Activated CD4-positive, alpha-beta T cell treated with anti-CD3 and anti-CD28 coated beads, Interleukin-2, amount 10 ng/mL, durations not matched to agents 24 days and 14 days (primary cell): ENCODE results near the gene KCNJ6. TPM values are rescaled to one million over a fixed set of nuclear protein-coding genes. Genes with fewer than 3 reads are reported as not detected.

Source experiments
- DNase-seq: peaks from one replicate; pipeline ENCODE4 v3.0.0; 2022
- H3K27ac Mint-ChIP-seq: one replicate; pipeline ENCODE4 v1.8.0; 2022; ENCODE audit warnings: mild to moderate bottlenecking, mixed read lengths
- H3K27me3 Mint-ChIP-seq: one replicate; pipeline ENCODE4 v1.8.0; 2022; ENCODE audit warnings: mixed read lengths
- H3K36me3 Mint-ChIP-seq: one replicate; pipeline ENCODE4 v1.8.0; 2022; ENCODE audit warnings: low read depth, mild to moderate bottlenecking, mixed read lengths
- H3K4me1 Mint-ChIP-seq: one replicate; pipeline ENCODE4 v1.8.0; 2021; ENCODE audit warnings: mixed read lengths
- H3K4me3 Mint-ChIP-seq: one replicate; pipeline ENCODE4 v1.8.0; 2022; ENCODE audit warnings: mild to moderate bottlenecking, moderate library complexity, mixed read lengths
- H3K9me3 Mint-ChIP-seq: one replicate; pipeline ENCODE4 v1.8.0; 2021; ENCODE audit warnings: mixed read lengths
- intact Hi-C: fragments of 100-400 bp; cut with micrococcal nuclease; formaldehyde crosslinking; loops from one replicate; pipeline ENCODE4 v1.15.1; 2023
- total RNA-seq: library from RNA; stranded (reverse); gene quantifications from 2 replicates; pipeline ENCODE4 v1.2.3, GENCODE V29; 2022

KCNJ6 gene
- total RNA-seq, 1 donor from 2014 or later, result not detected

- Mint-ChIP-seq H3K27me3 (peaks cover 6% of the 10 kb centered on the region), H3K4me1 (no peaks in the 10 kb centered on the region), H3K9me3 (no peaks in the 10 kb centered on the region), H3K36me3 (no peaks in the 10 kb centered on the region), H3K27ac (no peak overlapping the region), H3K4me3 (no peak overlapping the region)
- intact Hi-C loops, result no loop called here
- DNase-seq, result no peak
Measured at GRCh38 chr21:37868446-37869295, 47.6 kb downstream of the KCNJ6 start.

- no peaks in the 10 kb centered on the region for H3K36me3 Mint-ChIP-seq
- H3K27ac Mint-ChIP-seq, result no peak overlapping the region
- peaks cover 6% of the 10 kb centered on the region for H3K27me3 Mint-ChIP-seq
- intact Hi-C loops, result no loop called here
- H3K4me3 Mint-ChIP-seq, result no peak overlapping the region
- H3K9me3 Mint-ChIP-seq, result no peaks in the 10 kb centered on the region
- DNase-seq, result no peak
- no peaks in the 10 kb centered on the region for H3K4me1 Mint-ChIP-seq
Measured at GRCh38 chr21:37866027-37866426, 50.2 kb downstream of the KCNJ6 start.

GRCh38 chr21:37865156-37865555 lies 51.1 kb downstream of the KCNJ6 start:
- Mint-ChIP-seq H3K27ac (no peak overlapping the region), H3K4me1 (no peaks in the 10 kb centered on the region), H3K4me3 (no peak overlapping the region), H3K9me3 (no peaks in the 10 kb centered on the region), H3K36me3 (no peaks in the 10 kb centered on the region), H3K27me3 (peaks cover 6% of the 10 kb centered on the region)
- no peak for DNase-seq
- intact Hi-C loops, result no loop called here

GRCh38 chr21:37863842-37864241 lies 52.4 kb downstream of the KCNJ6 start:
- no peak for DNase-seq
- H3K4me1 Mint-ChIP-seq, result no peaks in the 10 kb centered on the region
- H3K9me3 Mint-ChIP-seq, result no peaks in the 10 kb centered on the region
- no peak overlapping the region for H3K27ac Mint-ChIP-seq
- H3K36me3 Mint-ChIP-seq, result no peaks in the 10 kb centered on the region
- intact Hi-C loops, result no loop called here
- H3K27me3 Mint-ChIP-seq, result peaks cover 6% of the 10 kb centered on the region
- H3K4me3 Mint-ChIP-seq, result no peak overlapping the region

- H3K36me3 Mint-ChIP-seq, result no peaks in the 10 kb centered on the region
- H3K27ac Mint-ChIP-seq, result no peak overlapping the region
- no peaks in the 10 kb centered on the region for H3K9me3 Mint-ChIP-seq
- no peak overlapping the region for H3K4me3 Mint-ChIP-seq
- H3K27me3 Mint-ChIP-seq, result peaks cover 5% of the 10 kb centered on the region
- intact Hi-C loops, result no loop called here
- no peak for DNase-seq
- no peaks in the 10 kb centered on the region for H3K4me1 Mint-ChIP-seq
Measured at GRCh38 chr21:37862536-37862935, 53.7 kb downstream of the KCNJ6 start.

- Mint-ChIP-seq H3K36me3 (no peaks in the 10 kb centered on the region), H3K4me3 (no peak overlapping the region), H3K9me3 (no peaks in the 10 kb centered on the region), H3K4me1 (no peaks in the 10 kb centered on the region), H3K27me3 (peaks cover 4% of the 10 kb centered on the region), H3K27ac (no peak overlapping the region)
- intact Hi-C loops, result no loop called here
- no peak for DNase-seq
Measured at GRCh38 chr21:37861561-37861960, 54.7 kb downstream of the KCNJ6 start.

- H3K9me3 Mint-ChIP-seq, result no peaks in the 10 kb centered on the region
- intact Hi-C loops, result no loop called here
Measured at GRCh38 chr21:37860416-37860815, 55.8 kb downstream of the KCNJ6 start.

GRCh38 chr21:37855647-37856625 lies 60.3 kb downstream of the KCNJ6 start:
- DNase-seq, result no peak
- H3K27ac Mint-ChIP-seq, result no peak overlapping the region
- H3K36me3 Mint-ChIP-seq, result no peaks in the 10 kb centered on the region
- no peaks in the 10 kb centered on the region for H3K4me1 Mint-ChIP-seq
- peaks cover 7% of the 10 kb centered on the region for H3K9me3 Mint-ChIP-seq
- no peak overlapping the region for H3K4me3 Mint-ChIP-seq
- peaks cover 5% of the 10 kb centered on the region for H3K27me3 Mint-ChIP-seq
- intact Hi-C loops, result no loop called here

More at GRCh38 chr21:37860416-37860815, 55.8 kb downstream of the KCNJ6 start:
- Mint-ChIP-seq H3K4me3 (no peak overlapping the region), H3K27ac (no peak overlapping the region), H3K27me3 (peaks cover 3% of the 10 kb centered on the region), H3K36me3 (no peaks in the 10 kb centered on the region), H3K4me1 (no peaks in the 10 kb centered on the region)
- DNase-seq, result no peak

GRCh38 chr21:37855271-37855646 lies 61.0 kb downstream of the KCNJ6 start:
- peaks cover 5% of the 10 kb centered on the region for H3K27me3 Mint-ChIP-seq
- H3K4me1 Mint-ChIP-seq, result no peaks in the 10 kb centered on the region
- peaks cover 7% of the 10 kb centered on the region for H3K9me3 Mint-ChIP-seq
- DNase-seq, result no peak
- H3K4me3 Mint-ChIP-seq, result no peak overlapping the region
- no peaks in the 10 kb centered on the region for H3K36me3 Mint-ChIP-seq
- intact Hi-C loops, result no loop called here
- H3K27ac Mint-ChIP-seq, result no peak overlapping the region

GRCh38 chr21:37849506-37850102 lies 66.7 kb downstream of the KCNJ6 start:
- Mint-ChIP-seq H3K36me3 (no peaks in the 10 kb centered on the region), H3K27ac (no peak overlapping the region), H3K4me1 (no peaks in the 10 kb centered on the region)

GRCh38 chr21:37848721-37849490 lies 67.4 kb downstream of the KCNJ6 start:
- Mint-ChIP-seq H3K4me3 (no peak overlapping the region), H3K36me3 (no peaks in the 10 kb centered on the region), H3K27me3 (peaks cover 2% of the 10 kb centered on the region), H3K27ac (no peak overlapping the region), H3K9me3 (peaks cover 7% of the 10 kb centered on the region), H3K4me1 (no peaks in the 10 kb centered on the region)
- intact Hi-C loops, result no loop called here
- no peak for DNase-seq

More at GRCh38 chr21:37849506-37850102, 66.7 kb downstream of the KCNJ6 start:
- intact Hi-C loops, result no loop called here
- Mint-ChIP-seq H3K4me3 (no peak overlapping the region), H3K27me3 (peaks cover 2% of the 10 kb centered on the region), H3K9me3 (peaks cover 7% of the 10 kb centered on the region)
- DNase-seq, result no peak

- intact Hi-C loops, result no loop called here
- Mint-ChIP-seq H3K4me3 (no peak overlapping the region), H3K36me3 (no peaks in the 10 kb centered on the region), H3K27ac (no peak overlapping the region), H3K27me3 (no peaks in the 10 kb centered on the region), H3K9me3 (no peaks in the 10 kb centered on the region), H3K4me1 (no peaks in the 10 kb centered on the region)
- no peak for DNase-seq
Measured at GRCh38 chr21:37845535-37845934, 70.7 kb downstream of the KCNJ6 start.

GRCh38 chr21:37843191-37843590 lies 73.1 kb downstream of the KCNJ6 start:
- H3K36me3 Mint-ChIP-seq, result no peaks in the 10 kb centered on the region

More at GRCh38 chr21:37843191-37843590, 73.1 kb downstream of the KCNJ6 start:
- no peaks in the 10 kb centered on the region for H3K4me1 Mint-ChIP-seq
- intact Hi-C loops, result no loop called here
- H3K9me3 Mint-ChIP-seq, result no peaks in the 10 kb centered on the region
- H3K27ac Mint-ChIP-seq, result no peak overlapping the region
- DNase-seq, result no peak
- no peak overlapping the region for H3K4me3 Mint-ChIP-seq
- H3K27me3 Mint-ChIP-seq, result no peaks in the 10 kb centered on the region
